HepG2 (cell line): ENCODE measurements around the gene DHX16. TPM values are rescaled to one million over a fixed set of nuclear protein-coding genes. Genes with fewer than 3 reads are reported as not detected.

Experiments
- ATAC-seq: fragments of 200-7000 bp; cut with Tn5 transposase; 3 replicates; pipeline ENCODE4 v1.9.1; 2020; ENCODE audit warnings: mild to moderate bottlenecking, moderate library complexity
- BruUV-seq: library from RNA; stranded (reverse); fragments of 400-500 nt; replicated peaks from 2 replicates; lab custom pipeline; 2021; lab: Mats Ljungman, UMichigan
- CTCF ChIA-PET: fragments of 300-600 bp; formaldehyde crosslinking; extraction: SDS; loops from one replicate; lab custom pipeline; 2021; ENCODE audit warnings: low total read pairs, inconsistent platforms, low intra/inter-chr PET ratio; lab: Yijun Ruan, JAX
- POLR2A ChIA-PET: fragments of 350-600 bp; sonication (Branson Sonifier 250); formaldehyde crosslinking; loops from one replicate; lab custom pipeline; 2020; ENCODE audit warnings: antibody characterized with exemption, inconsistent platforms; lab: Yijun Ruan, JAX
- DNase-seq: peaks from one replicate; pipeline ENCODE4 v3.0.0-alpha.2; 2015; ENCODE audit warnings: low spot score
- FAIRE-seq: peaks from 3 replicates; lab custom pipeline; 2011; peaks lifted over from hg19 to GRCh38; lab: Jason Lieb, UNC
- H2AFZ ChIP-seq: one replicate; pipeline ENCODE4 v1.6.1; 2011; ENCODE audit warnings: low read length, inconsistent platforms
- H3K27ac ChIP-seq: fragments of 300-600 bp; 3 replicates; pipeline ENCODE4 v1.8.0; 2011; ENCODE audit warnings: mixed run types, mild to moderate bottlenecking, mixed read lengths, low read length, inconsistent platforms; ENCODE audit not compliant: insufficient read depth; ENCODE audit errors: extremely low read length
- H3K27me3 ChIP-seq, 2 experiments: fragments of 200-600 bp in 1 of 2; 2 replicates in 1 of 2; 3 replicates in 1 of 2; pipeline versions ENCODE4 v1.6.0 to v1.8.0; 2011; ENCODE audit warnings: low read length in 2 of 2, mild to moderate bottlenecking in 2 of 2, moderate library complexity in 2 of 2, inconsistent platforms in 1 of 2; ENCODE audit not compliant: insufficient read depth in 2 of 2, control insufficient read depth in 1 of 2
- H3K36me3 ChIP-seq, 2 experiments: fragments of 200-600 bp in 1 of 2; replicated peaks in 1 of 2; 2 replicates in 1 of 2; 3 replicates in 1 of 2; pipeline versions ENCODE4 v1.5.1 to v1.8.0; 2011; ENCODE audit warnings: low read length in 2 of 2, inconsistent platforms in 1 of 2; ENCODE audit not compliant: insufficient read depth in 2 of 2, control insufficient read depth in 1 of 2
- H3K4me1 ChIP-seq: 2 replicates; pipeline ENCODE4 v1.5.1; 2012; ENCODE audit warnings: low read length, inconsistent platforms; ENCODE audit not compliant: insufficient read depth
- H3K4me2 ChIP-seq: 2 replicates; pipeline ENCODE4 v1.6.0; 2011; ENCODE audit warnings: low read depth, low read length, inconsistent platforms
- H3K4me3 ChIP-seq, 3 experiments: fragments of 200-600 bp in 1 of 3; sonication (generic), shearing (Covaris generic) in 1 of 3; replicated peaks in 1 of 3; 2 replicates each; pipeline ENCODE4 v1.5.1; 2011 to 2016; ENCODE audit warnings: low read length in 3 of 3, inconsistent platforms in 2 of 3, low read depth in 2 of 3, mild to moderate bottlenecking in 2 of 3, control low read depth in 1 of 3, mixed read lengths in 1 of 3; ENCODE audit not compliant: insufficient read depth in 1 of 3
- H3K79me2 ChIP-seq: one replicate; pipeline ENCODE4 v1.6.1; 2011; ENCODE audit warnings: low read length, inconsistent platforms; ENCODE audit not compliant: insufficient read depth
- H3K9ac ChIP-seq: 2 replicates; pipeline ENCODE4 v1.6.0; 2011; ENCODE audit warnings: mild to moderate bottlenecking, low read depth, low read length, inconsistent platforms; ENCODE audit not compliant: insufficient read depth
- H3K9me3 ChIP-seq: 2 replicates; pipeline ENCODE4 v1.5.1; 2012; ENCODE audit warnings: mild to moderate bottlenecking, low read length
- H4K20me1 ChIP-seq: 2 replicates; pipeline ENCODE4 v1.6.0; 2011; ENCODE audit warnings: inconsistent platforms, mild to moderate bottlenecking, low read length, moderate library complexity; ENCODE audit not compliant: insufficient read depth
- CREB1 ChIP-seq, 2 experiments: fragments of 450-650 bp in 1 of 2; IDR thresholded peaks; 2 replicates each; pipeline ENCODE4 v1.6.1; 2016 to 2017; ENCODE audit warnings: control low read depth in 1 of 2, mild to moderate bottlenecking in 1 of 2, missing compliant biosample characterization in 1 of 2, missing genetic modification characterization in 1 of 2
- EP300 ChIP-seq, 3 experiments: sonication (generic) in 1 of 3; formaldehyde crosslinking in 1 of 3; IDR thresholded peaks; 2 replicates each; pipeline versions ENCODE4 v1.5.1 to v1.6.1; 2011 to 2020; ENCODE audit warnings: low read depth in 2 of 3, low read length in 2 of 3, borderline replicate concordance in 1 of 3, improper control_type of control experiment in 1 of 3, mild to moderate bottlenecking in 1 of 3, missing genetic modification reagents in 1 of 3, moderate library complexity in 1 of 3
- FLYWCH1 ChIP-seq: sonication (generic); formaldehyde crosslinking; IDR thresholded peaks from 2 replicates; pipeline ENCODE4 v1.8.1; 2023; ENCODE audit warnings: mild to moderate bottlenecking, missing genetic modification reagents
- HNRNPLL ChIP-seq: fragments of 200-400 bp; formaldehyde crosslinking; IDR thresholded peaks from 2 replicates; pipeline ENCODE4 v1.6.1; 2017; ENCODE audit warnings: mild to moderate bottlenecking, low read depth, low read length; ENCODE audit not compliant: poor library complexity, severe bottlenecking
- KLF9 ChIP-seq: IDR thresholded peaks from 2 replicates; pipeline ENCODE4 v1.6.1; 2016; ENCODE audit warnings: low read depth
- ZNF557 ChIP-seq: sonication (generic); formaldehyde crosslinking; IDR thresholded peaks from 2 replicates; pipeline ENCODE4 v1.4.0; 2020; ENCODE audit warnings: missing genetic modification reagents
- WGBS: methylation state at CpG from one replicate; pipeline ENCODE4 v1.1.6; 2017; ENCODE audit warnings: low lambda C conversion rate; 5-methylcytosine and 5-hydroxymethylcytosine counted together
- in situ Hi-C: cut with HindIII; loops from 2 replicates; pipeline ENCODE4 v1.10.0; 2017; ENCODE audit warnings: low pct_unique_long_range_greater_than_20kb; ENCODE audit not compliant: extremely low pct_ligation_motif_present
- intact Hi-C: fragments of 100-400 bp; cut with micrococcal nuclease; formaldehyde crosslinking; loops from one replicate; pipeline ENCODE4 v1.10.0; 2022; ENCODE audit not compliant: unreplicated experiment
- polyA plus RNA-seq, 8 experiments: library from polyadenylated mRNA; depleted of rRNA in 3 of 8; stranded (reverse) in 7 of 8; unstranded in 1 of 8; fragments of >200 nt; fragmentation: Illumina TruSeq in 4 of 8; extraction: Trizol in 4 of 8; gene quantifications; 2 replicates each; pipeline versions ENCODE4 v1.2.1 to v1.2.3, GENCODE V29; 2011 to 2016; ENCODE audit warnings: low read depth in 4 of 8, missing spikeins in 1 of 8, mixed read lengths in 1 of 8; ENCODE audit not compliant: insufficient read depth in 1 of 8
- total RNA-seq, 5 experiments: library from RNA; depleted of rRNA; stranded (reverse); fragments of >200 nt; fragmentation: Illumina TruSeq; extraction: Trizol; gene quantifications; 2 replicates each; pipeline ENCODE4 v1.2.3, GENCODE V29; 2016; ENCODE audit warnings: low read depth in 1 of 5
- TF ChIP-seq, protein P1 (sequence below): IDR thresholded peaks from 2 replicates; pipeline ENCODE4 v1.6.1; 2016; ENCODE audit warnings: mild to moderate bottlenecking, missing biosample characterization, missing genetic modification reagents
- TF ChIP-seq, protein P2 (sequence below): sonication (generic); formaldehyde crosslinking; IDR thresholded peaks from 2 replicates; pipeline ENCODE4 v1.4.0; 2020; ENCODE audit warnings: mild to moderate bottlenecking, missing genetic modification reagents
- TF ChIP-seq, protein P3 (sequence below): sonication (generic); formaldehyde crosslinking; conservative IDR thresholded peaks from 2 replicates; pipeline ENCODE4 v1.8.0; 2022; ENCODE audit warnings: missing genetic modification reagents
- TF ChIP-seq, protein P4 (sequence below): sonication (generic); formaldehyde crosslinking; IDR thresholded peaks from 2 replicates; pipeline ENCODE4 v1.4.0; 2020; ENCODE audit warnings: missing genetic modification reagents

Gene DHX16
- total and polyA plus RNA-seq, 2 of the 13 experiments (the other 11 are each of a cell fraction or from before 2014, with no cell fraction given): 57.0 to 58.5 TPM

DNA sequence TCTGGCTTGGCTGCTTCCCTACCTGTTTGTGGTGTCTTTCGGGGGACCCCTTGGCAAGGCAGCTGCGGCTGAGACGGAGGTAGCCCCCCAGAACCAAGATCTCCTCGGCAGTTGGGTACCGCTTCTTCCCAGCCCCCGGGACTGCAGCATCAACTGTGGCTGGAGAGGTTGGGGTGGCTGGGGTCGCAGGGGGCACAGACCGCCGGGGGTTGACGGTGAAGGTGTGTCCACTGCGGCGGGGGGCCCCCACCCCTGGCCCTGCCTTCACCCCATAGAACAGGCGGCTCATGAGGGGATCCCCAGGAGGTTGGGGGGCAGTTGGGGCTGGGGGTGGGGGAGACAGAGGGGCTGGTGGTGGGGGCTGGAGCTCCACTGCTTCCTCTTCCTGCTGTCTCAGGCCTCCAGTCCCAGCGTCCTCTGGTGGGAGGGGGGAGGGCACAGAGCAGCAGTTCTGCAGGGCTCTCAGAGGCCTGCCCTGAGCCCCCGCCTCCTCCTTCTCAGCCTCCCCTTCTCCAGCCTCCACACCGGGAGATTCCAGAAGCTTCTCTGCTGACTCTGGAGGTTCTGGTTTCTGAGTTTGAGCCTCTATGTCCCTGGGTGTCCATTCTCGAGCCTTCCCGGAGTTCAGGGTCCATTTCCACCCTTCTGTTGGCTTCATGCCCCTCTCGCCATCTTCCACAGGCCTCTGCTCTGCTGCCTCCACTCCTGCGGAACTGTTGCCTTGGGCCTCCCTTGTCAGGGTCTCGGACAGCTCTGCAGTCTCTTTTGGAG is 11.8 kb upstream of the DHX16 start:
- 90% methylated on average over 21 of the region's 21 CpGs for WGBS
- H4K20me1 ChIP-seq: no peaks in the 10 kb centered on the region
- ChIA-PET CTCF (interaction anchor here (1.0 to 3.5 kb wide), 2 partner anchors 38 kb away, joined by 4 to 11 read pairs; no protein-coding TSS in a partner anchor), POLR2A (interaction anchor here (2.5 kb wide), 1 partner anchor 37 kb away, joined by 10 read pairs; no protein-coding TSS in a partner anchor)
- DNase-seq: no peak
- no peak for FAIRE-seq
- H3K9ac ChIP-seq: no peak overlapping the region
- peak overlapping the region; percentile 48; the same call in 1 of the 2 replicates for H3K4me2 ChIP-seq
- in situ Hi-C loops (loop anchor here (25.0 kb wide), 1 partner anchor 403 kb away; no protein-coding TSS in a partner anchor), intact Hi-C loops (no loop called here)
- H3K4me3 ChIP-seq: no peak overlapping the region
- BruUV-seq: no TSS peak
- no peaks in the 10 kb centered on the region for H3K36me3 ChIP-seq
- no peak overlapping the region for H3K27ac ChIP-seq
- peaks cover 71% of the 10 kb centered on the region for H3K4me1 ChIP-seq
- H3K79me2 ChIP-seq: no peaks in the 10 kb centered on the region
- ATAC-seq: no peak
- no peak overlapping the region for H2AFZ ChIP-seq
- no peaks in the 10 kb centered on the region for H3K9me3 ChIP-seq
- TF ChIP-seq, protein P1, sequence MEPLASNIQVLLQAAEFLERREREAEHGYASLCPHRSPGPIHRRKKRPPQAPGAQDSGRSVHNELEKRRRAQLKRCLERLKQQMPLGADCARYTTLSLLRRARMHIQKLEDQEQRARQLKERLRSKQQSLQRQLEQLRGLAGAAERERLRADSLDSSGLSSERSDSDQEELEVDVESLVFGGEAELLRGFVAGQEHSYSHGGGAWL (CRISPR knock-in tag): no peak
- TF ChIP-seq, protein P2, sequence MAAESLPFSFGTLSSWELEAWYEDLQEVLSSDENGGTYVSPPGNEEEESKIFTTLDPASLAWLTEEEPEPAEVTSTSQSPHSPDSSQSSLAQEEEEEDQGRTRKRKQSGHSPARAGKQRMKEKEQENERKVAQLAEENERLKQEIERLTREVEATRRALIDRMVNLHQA (CRISPR knock-in tag): no peak
- TF ChIP-seq KLF9 (CRISPR knock-in tag) (no peak), HNRNPLL (no peak), CREB1 (IDR thresholded peaks at IDR 0.05) (no peak), CREB1 (CRISPR knock-in tag; IDR thresholded peaks at IDR 0.05) (no peak), FLYWCH1 (CRISPR knock-in tag) (no peak), ZNF557 (CRISPR knock-in tag) (no peak), EP300 (IDR thresholded peaks at IDR 0.05; ENCODE audit: low read depth in 2 of 2, low read length in 2 of 2) (no peak), EP300 (CRISPR knock-in tag; IDR thresholded peaks at IDR 0.05; ENCODE audit: borderline replicate concordance) (no peak)
- TF ChIP-seq, protein P3, sequence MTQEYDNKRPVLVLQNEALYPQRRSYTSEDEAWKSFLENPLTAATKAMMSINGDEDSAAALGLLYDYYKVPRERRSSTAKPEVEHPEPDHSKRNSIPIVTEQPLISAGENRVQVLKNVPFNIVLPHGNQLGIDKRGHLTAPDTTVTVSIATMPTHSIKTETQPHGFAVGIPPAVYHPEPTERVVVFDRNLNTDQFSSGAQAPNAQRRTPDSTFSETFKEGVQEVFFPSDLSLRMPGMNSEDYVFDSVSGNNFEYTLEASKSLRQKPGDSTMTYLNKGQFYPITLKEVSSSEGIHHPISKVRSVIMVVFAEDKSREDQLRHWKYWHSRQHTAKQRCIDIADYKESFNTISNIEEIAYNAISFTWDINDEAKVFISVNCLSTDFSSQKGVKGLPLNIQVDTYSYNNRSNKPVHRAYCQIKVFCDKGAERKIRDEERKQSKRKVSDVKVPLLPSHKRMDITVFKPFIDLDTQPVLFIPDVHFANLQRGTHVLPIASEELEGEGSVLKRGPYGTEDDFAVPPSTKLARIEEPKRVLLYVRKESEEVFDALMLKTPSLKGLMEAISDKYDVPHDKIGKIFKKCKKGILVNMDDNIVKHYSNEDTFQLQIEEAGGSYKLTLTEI (CRISPR knock-in tag): no peak
- TF ChIP-seq, protein P4, sequence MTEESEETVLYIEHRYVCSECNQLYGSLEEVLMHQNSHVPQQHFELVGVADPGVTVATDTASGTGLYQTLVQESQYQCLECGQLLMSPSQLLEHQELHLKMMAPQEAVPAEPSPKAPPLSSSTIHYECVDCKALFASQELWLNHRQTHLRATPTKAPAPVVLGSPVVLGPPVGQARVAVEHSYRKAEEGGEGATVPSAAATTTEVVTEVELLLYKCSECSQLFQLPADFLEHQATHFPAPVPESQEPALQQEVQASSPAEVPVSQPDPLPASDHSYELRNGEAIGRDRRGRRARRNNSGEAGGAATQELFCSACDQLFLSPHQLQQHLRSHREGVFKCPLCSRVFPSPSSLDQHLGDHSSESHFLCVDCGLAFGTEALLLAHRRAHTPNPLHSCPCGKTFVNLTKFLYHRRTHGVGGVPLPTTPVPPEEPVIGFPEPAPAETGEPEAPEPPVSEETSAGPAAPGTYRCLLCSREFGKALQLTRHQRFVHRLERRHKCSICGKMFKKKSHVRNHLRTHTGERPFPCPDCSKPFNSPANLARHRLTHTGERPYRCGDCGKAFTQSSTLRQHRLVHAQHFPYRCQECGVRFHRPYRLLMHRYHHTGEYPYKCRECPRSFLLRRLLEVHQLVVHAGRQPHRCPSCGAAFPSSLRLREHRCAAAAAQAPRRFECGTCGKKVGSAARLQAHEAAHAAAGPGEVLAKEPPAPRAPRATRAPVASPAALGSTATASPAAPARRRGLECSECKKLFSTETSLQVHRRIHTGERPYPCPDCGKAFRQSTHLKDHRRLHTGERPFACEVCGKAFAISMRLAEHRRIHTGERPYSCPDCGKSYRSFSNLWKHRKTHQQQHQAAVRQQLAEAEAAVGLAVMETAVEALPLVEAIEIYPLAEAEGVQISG (CRISPR knock-in tag): no peak
- H3K27me3 ChIP-seq: no peaks in the 10 kb centered on the region
